OCI-LY3 (cell line): ENCODE measurements around the gene STX16.

ENCODE experiments used
- H2AFZ ChIP-seq: fragments of 200-600, 300-600 bp; shearing (Covaris generic); 2 replicates; pipeline ENCODE4 v1.6.0; 2014; ENCODE audit warnings: antibody characterized with exemption, low read depth, low read length
- H3K27ac ChIP-seq: fragments of 200-600, 300-600 bp; sonication (generic); 2 replicates; pipeline ENCODE4 v1.5.1; 2014; ENCODE audit warnings: mild to moderate bottlenecking, low read length, moderate library complexity, mixed read lengths
- H3K27me3 ChIP-seq: fragments of 200-600, 300-600 bp; sonication (generic); 2 replicates; pipeline ENCODE4 v1.6.1; 2014; ENCODE audit warnings: low read depth, low read length, mixed read lengths
- H3K36me3 ChIP-seq: fragments of 200-600, 300-600 bp; sonication (generic); replicated peaks from 2 replicates; pipeline ENCODE3; 2014; ENCODE audit warnings: low read depth, low read length, mixed read lengths
- H3K4me1 ChIP-seq: fragments of 300-600, 200-600 bp; sonication (generic); 2 replicates; pipeline ENCODE4 v1.6.1; 2014; ENCODE audit warnings: low read length, mixed read lengths
- H3K4me2 ChIP-seq: fragments of 200-600, 300-600 bp; sonication (generic); 2 replicates; pipeline ENCODE4 v1.6.1; 2014; ENCODE audit warnings: low read length, mixed read lengths
- H3K4me3 ChIP-seq: fragments of 300-600, 200-600 bp; sonication (generic); 2 replicates; pipeline ENCODE4 v1.5.1; 2014; ENCODE audit warnings: antibody characterized with exemption, mild to moderate bottlenecking, low read length, moderate library complexity
- H3K79me2 ChIP-seq: fragments of 300-600, 200-600 bp; shearing (Covaris generic); 2 replicates; pipeline ENCODE4 v1.6.1; 2014; ENCODE audit warnings: mild to moderate bottlenecking, low read length, mixed read lengths
- H3K9ac ChIP-seq: fragments of 300-600, 200-600 bp; shearing (Covaris generic); 2 replicates; pipeline ENCODE4 v1.6.0; 2014; ENCODE audit warnings: mild to moderate bottlenecking, low read length, moderate library complexity
- H3K9me3 ChIP-seq: fragments of 200-600, 300-600 bp; shearing (Covaris generic); 2 replicates; pipeline ENCODE4 v1.6.1; 2014; ENCODE audit warnings: low read length, mixed read lengths; ENCODE audit not compliant: insufficient read depth
- H4K20me1 ChIP-seq: fragments of 200-600, 300-600 bp; sonication (generic); 2 replicates; pipeline ENCODE4 v1.6.1; 2016; ENCODE audit warnings: low read length, mixed read lengths; ENCODE audit not compliant: insufficient read depth
- EZH2phosphoT487 ChIP-seq: fragments of 200-600 bp; shearing (Covaris generic); IDR thresholded peaks from 2 replicates; pipeline ENCODE4 v1.6.1; 2018; ENCODE audit warnings: antibody characterized with exemption, mixed run types, low read depth
- TF ChIP-seq, protein P1 (sequence below): fragments of 200-600, 300-600 bp; sonication (generic); IDR thresholded peaks from 2 replicates; pipeline ENCODE4 v1.5.1; 2014; ENCODE audit warnings: antibody characterized with exemption, low read length, low read depth

The STX16 gene

DNA sequence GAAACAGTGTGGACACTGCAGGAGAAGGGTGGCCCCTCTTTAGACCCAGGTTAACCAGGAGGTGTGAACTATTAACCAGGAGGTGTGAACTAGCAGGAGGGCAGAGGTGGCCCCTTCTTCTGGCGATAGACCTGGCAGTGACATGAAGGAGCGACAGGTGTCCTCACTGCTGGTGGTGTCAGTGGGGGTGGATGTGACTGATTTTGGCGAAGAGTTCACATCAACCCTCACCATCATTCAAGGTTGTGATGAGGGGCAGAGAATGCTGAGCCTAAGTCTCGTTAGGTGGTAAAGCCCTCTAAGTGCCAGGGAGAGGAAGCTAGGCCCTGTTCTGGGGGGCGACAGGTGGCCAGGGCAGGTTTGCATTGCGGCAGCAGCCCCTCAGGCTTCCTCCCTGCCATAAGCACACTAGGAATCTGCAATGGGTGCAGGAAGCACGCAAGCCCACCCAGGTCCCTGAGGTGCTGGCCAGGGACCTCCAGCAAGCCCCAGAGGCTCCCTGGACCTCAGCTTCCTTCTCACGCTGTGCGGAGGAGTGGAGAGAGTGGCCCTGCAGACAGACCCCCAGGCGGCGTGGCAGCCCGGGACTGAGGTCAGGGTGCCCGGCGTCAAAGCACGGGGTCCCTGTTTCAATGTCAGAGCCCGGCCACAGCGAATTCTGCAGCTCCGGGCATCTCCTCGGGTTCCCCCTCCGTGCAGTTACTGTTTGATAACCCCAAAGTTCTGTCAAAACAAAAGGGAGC, 55.2 kb downstream of the STX16 start:
- no peak overlapping the region for H2AFZ ChIP-seq
- no peak overlapping the region for H3K9ac ChIP-seq
- TF ChIP-seq, protein P1, sequence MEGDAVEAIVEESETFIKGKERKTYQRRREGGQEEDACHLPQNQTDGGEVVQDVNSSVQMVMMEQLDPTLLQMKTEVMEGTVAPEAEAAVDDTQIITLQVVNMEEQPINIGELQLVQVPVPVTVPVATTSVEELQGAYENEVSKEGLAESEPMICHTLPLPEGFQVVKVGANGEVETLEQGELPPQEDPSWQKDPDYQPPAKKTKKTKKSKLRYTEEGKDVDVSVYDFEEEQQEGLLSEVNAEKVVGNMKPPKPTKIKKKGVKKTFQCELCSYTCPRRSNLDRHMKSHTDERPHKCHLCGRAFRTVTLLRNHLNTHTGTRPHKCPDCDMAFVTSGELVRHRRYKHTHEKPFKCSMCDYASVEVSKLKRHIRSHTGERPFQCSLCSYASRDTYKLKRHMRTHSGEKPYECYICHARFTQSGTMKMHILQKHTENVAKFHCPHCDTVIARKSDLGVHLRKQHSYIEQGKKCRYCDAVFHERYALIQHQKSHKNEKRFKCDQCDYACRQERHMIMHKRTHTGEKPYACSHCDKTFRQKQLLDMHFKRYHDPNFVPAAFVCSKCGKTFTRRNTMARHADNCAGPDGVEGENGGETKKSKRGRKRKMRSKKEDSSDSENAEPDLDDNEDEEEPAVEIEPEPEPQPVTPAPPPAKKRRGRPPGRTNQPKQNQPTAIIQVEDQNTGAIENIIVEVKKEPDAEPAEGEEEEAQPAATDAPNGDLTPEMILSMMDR: no peak
- TF ChIP-seq EZH2phosphoT487: no peak
- H3K36me3 ChIP-seq: peaks cover 23% of the 10 kb centered on the region
- no peaks in the 10 kb centered on the region for H3K4me1 ChIP-seq
- no peaks in the 10 kb centered on the region for H4K20me1 ChIP-seq
- H3K4me3 ChIP-seq: no peak overlapping the region
- H3K9me3 ChIP-seq: no peaks in the 10 kb centered on the region
- no peak overlapping the region for H3K27ac ChIP-seq
- H3K4me2 ChIP-seq: no peak overlapping the region
- no peaks in the 10 kb centered on the region for H3K27me3 ChIP-seq
- H3K79me2 ChIP-seq: no peaks in the 10 kb centered on the region

GRCh38 chr20:58706975-58707681, 56.0 kb downstream of the STX16 start:
- H3K27me3 ChIP-seq: no peaks in the 10 kb centered on the region

DNA sequence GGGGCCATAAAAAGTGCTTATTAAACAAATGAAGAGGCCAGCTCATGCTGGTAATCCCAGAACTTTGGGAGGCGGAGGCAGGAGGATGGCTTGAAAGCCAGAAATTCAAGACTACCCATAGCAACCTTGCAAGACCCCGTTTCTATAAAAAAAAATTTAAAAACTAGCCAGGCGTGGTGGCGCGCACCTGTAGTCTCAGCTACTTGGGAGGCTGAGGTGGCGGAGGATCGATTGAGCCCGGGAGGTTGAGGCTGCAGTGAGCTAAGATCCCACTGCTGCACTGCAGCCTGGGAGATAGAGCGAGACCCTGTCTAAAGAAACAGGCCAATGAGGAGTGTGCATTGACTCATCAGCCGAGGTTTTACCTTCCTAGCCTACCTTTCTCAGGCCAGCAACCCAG, 56.7 kb downstream of the STX16 start:
- H3K9ac ChIP-seq: no peak overlapping the region

More at GRCh38 chr20:58706975-58707681, 56.0 kb downstream of the STX16 start:
- Histone ChIP-seq H3K27ac (no peak overlapping the region), H3K79me2 (no peaks in the 10 kb centered on the region), H3K4me3 (no peak overlapping the region), H3K36me3 (peaks cover 23% of the 10 kb centered on the region), H2AFZ (no peak overlapping the region), H4K20me1 (no peaks in the 10 kb centered on the region), H3K4me1 (no peaks in the 10 kb centered on the region), H3K9ac (no peak overlapping the region), H3K4me2 (no peak overlapping the region), H3K9me3 (no peaks in the 10 kb centered on the region)
- no peak for TF ChIP-seq EZH2phosphoT487
- TF ChIP-seq, protein P1: no peak

More for the DNA sequence above, 56.7 kb downstream of the STX16 start:
- no peaks in the 10 kb centered on the region for H3K27me3 ChIP-seq
- H3K4me1 ChIP-seq: no peaks in the 10 kb centered on the region
- TF ChIP-seq, protein P1: no peak
- TF ChIP-seq EZH2phosphoT487: no peak
- no peaks in the 10 kb centered on the region for H4K20me1 ChIP-seq
- H2AFZ ChIP-seq: no peak overlapping the region
- H3K36me3 ChIP-seq: peaks cover 21% of the 10 kb centered on the region
- H3K4me3 ChIP-seq: no peak overlapping the region
- H3K4me2 ChIP-seq: no peak overlapping the region
- H3K79me2 ChIP-seq: no peaks in the 10 kb centered on the region
- H3K27ac ChIP-seq: no peak overlapping the region
- no peaks in the 10 kb centered on the region for H3K9me3 ChIP-seq
